Pancreas (tissue), 10 donors: ENCODE results near the gene TARBP1. TPM values are rescaled to one million over a fixed set of nuclear protein-coding genes. Genes with fewer than 3 reads are reported as not detected.

Experiments used
- ATAC-seq, 4 donors: fragments of 200-7000 bp; cut with Tn5 transposase; one replicate each; pipeline versions ENCODE4 v1.8.0 to v1.9.1; 2020; ENCODE audit warnings: mild to moderate bottlenecking in 4 of 4, moderate library complexity in 4 of 4
- DNase-seq, 6 donors: peaks; one replicate each; pipeline ENCODE4 v3.0.0-alpha.2; 2020
- FAIRE-seq: peaks from 2 replicates; lab custom pipeline; 2012; peaks lifted over from hg19 to GRCh38; lab: Jason Lieb, UNC
- H3K27ac ChIP-seq, 4 donors: fragments of 200-600 bp; sonication (generic); 1 replicate in 3 of 4; 2 replicates in 1 of 4; pipeline versions ENCODE4 v1.5.0 to v1.8.0; 2020
- H3K27me3 ChIP-seq, 4 donors: fragments of 200-600 bp; one replicate each; pipeline ENCODE4 v1.8.0; 2021
- H3K36me3 ChIP-seq, 3 donors: fragments of 200-600 bp; sonication (generic) in 1 of 3; one replicate each; pipeline versions ENCODE4 v1.5.0 to v1.8.0; 2020 to 2021
- H3K4me1 ChIP-seq, 3 donors: fragments of 200-600 bp; one replicate each; pipeline ENCODE4 v1.8.0; 2021
- H3K4me3 ChIP-seq, 4 donors: fragments of 200-600 bp; sonication (generic) in 2 of 4; one replicate each; pipeline versions ENCODE4 v1.5.0 to v1.8.0; 2020 to 2021
- H3K9me3 ChIP-seq, 4 donors: fragments of 200-600 bp; one replicate each; pipeline ENCODE4 v1.8.0; 2021
- CTCF ChIP-seq, 4 donors: fragments of 200-600 bp; sonication (generic) in 3 of 4; IDR thresholded peaks; one replicate each; pipeline versions ENCODE4 v1.5.0 to v1.8.0; 2021; ENCODE audit warnings: antibody characterized with exemption in 4 of 4
- WGBS, 2 donors: extraction: QIAGEN DNeasy Blood & Tissue Kit; methylation state at CpG; one replicate each; pipeline ENCODE4 v1.1.7; 2013; 5-methylcytosine and 5-hydroxymethylcytosine counted together
- intact Hi-C, 3 donors: fragments of 100-400 bp; cut with DNase I; formaldehyde crosslinking; loops; one replicate each; pipeline versions ENCODE4 v1.11.1 to v1.14.2; 2022
- polyA plus RNA-seq, 2 donors: library from polyadenylated mRNA; stranded (reverse); fragments of 200-250 nt; gene quantifications; one replicate each; pipeline ENCODE4 v1.2.3, GENCODE V29; 2013
- total RNA-seq, 6 donors: library from RNA; stranded (reverse); fragmentation: NEBNext Ultra II Directional in 4 of 6; extraction: Animal tissue kit (Norgen Biotek cat#: 25700) in 4 of 6; gene quantifications; one replicate each; pipeline versions ENCODE4 v1.2.1 to v1.2.4, GENCODE V29; 2021 to 2023
- donor health status: healthy with polysubstance abuse.
- donor health status: DM: no; HTN: no; CAD: no; lungs with moderate emphysema.
- donor health status: DM: no; HTN: no; CAD: no.
- donor health status: control.
- donor health status: control.
- donor health status: Bipolar disorder and iron deficiency.
- donor health status: DM: yes; HTN: yes; CAD: no.
- donor health status: DM: no; HTN: no; CAD: no.
- donor health status: DM: no; HTN: no; CAD: no.
- donor health status: DM: yes; HTN: yes; CAD: no.

The TARBP1 gene
- total and polyA plus RNA-seq, 8 donors = 11.0 to 52.2 (median 14.4) TPM

- WGBS, 2 donors = 93 to 97% methylated on average over 9 of the region's 9 CpGs
- FAIRE-seq (no peak), DNase-seq (no peak), ATAC-seq (no peak)
- Histone ChIP-seq H3K36me3 (peaks cover 0 to 25% (median 0%) of the 10 kb centered on the region in 3 donors), H3K27ac (no peak overlapping the region), H3K9me3 (no peaks in the 10 kb centered on the region), H3K4me3 (no peak overlapping the region), H3K4me1 (no peaks in the 10 kb centered on the region), H3K27me3 (no peaks in the 10 kb centered on the region)
- intact Hi-C loops = no loop called here
- TF ChIP-seq CTCF (IDR thresholded peaks at IDR 0.05) = no peak
These were observed 70.2 kb downstream of the TARBP1 start for GRCh38 chr1:234408757-234409156.

DNA sequence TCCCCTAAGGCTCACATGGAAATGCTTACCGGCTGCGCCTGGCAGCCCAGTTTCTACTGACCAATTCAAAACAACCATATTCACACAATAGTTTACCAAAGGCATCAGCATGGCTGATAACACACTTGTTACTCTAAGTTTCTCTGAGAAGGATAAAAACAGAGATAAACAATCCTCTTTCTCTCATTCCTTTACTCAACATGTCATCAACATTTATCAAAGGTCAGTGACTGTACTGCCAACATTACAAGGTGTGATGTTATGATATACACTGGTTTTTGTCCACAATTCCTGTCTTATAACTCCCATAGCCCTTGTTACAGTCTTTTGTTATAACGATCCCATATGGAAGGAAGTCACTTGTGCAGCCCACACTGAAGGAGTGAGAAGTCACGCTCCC is 72.1 kb downstream of the TARBP1 start:
- no peak for TF ChIP-seq CTCF (IDR thresholded peaks at IDR 0.05)

DNA sequence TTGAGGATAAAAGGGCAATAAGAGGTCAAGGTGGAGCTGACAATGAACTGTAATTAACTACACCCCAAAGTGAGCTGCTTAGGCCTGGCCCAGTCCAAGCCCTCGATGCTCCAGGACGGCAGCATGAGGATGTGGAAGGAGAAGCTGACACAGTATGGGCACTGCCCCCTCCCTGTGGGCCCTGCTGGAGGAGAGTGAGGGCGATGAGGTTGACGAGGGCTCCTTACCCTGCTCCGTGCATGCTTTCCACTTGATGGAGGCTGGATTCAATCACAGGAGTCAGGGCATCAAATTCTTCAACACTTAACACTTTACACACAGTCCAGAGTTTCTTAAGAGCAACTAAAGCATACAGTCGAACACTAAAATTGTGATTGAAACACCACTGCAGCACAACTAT is 73.3 kb downstream of the TARBP1 start:
- no peak for ATAC-seq
- intact Hi-C loops = no loop called here
- Histone ChIP-seq H3K27ac (no peak overlapping the region), H3K27me3 (no peaks in the 10 kb centered on the region), H3K9me3 (no peaks in the 10 kb centered on the region), H3K4me1 (no peaks in the 10 kb centered on the region), H3K4me3 (no peak overlapping the region), H3K36me3 (peaks cover 0 to 14% (median 0%) of the 10 kb centered on the region in 3 donors)
- no peak for FAIRE-seq
- WGBS, 2 donors = 82 to 83% methylated on average over 6 of the region's 6 CpGs
- no peak for DNase-seq
- no peak for TF ChIP-seq CTCF (IDR thresholded peaks at IDR 0.05)

More for the DNA sequence above, 72.1 kb downstream of the TARBP1 start:
- 94 to 95% methylated on average over 4 of the region's 4 CpGs for WGBS, 2 donors
- ATAC-seq = no peak
- DNase-seq = no peak
- FAIRE-seq = no peak
- Histone ChIP-seq H3K9me3 (no peaks in the 10 kb centered on the region), H3K4me1 (no peaks in the 10 kb centered on the region), H3K36me3 (peaks cover 0 to 14% (median 0%) of the 10 kb centered on the region in 3 donors), H3K4me3 (no peak overlapping the region), H3K27ac (no peak overlapping the region), H3K27me3 (no peaks in the 10 kb centered on the region)
- intact Hi-C loops = no loop called here

DNA sequence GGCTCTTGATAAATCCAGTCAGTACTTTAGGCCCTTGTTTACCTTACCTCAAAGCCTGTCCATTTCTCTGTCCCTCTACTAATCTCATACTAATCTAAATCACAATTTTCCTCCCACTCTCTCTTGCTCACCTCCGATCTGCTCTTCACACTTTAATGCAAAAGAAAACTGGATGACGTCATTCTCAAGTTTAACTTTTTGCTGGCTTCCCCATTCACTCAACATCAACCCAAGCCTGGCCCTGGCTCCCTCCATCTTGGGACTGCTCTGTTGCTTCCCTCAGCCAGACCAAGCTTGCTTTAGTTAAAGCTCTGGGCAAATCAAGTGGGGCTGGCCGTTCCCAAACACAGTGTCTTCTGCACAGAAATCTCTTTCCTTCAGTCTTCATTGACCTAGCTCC is 76.0 kb downstream of the TARBP1 start:
- 92 to 93% methylated on average over 3 of the region's 3 CpGs for WGBS, 2 donors
- no peak overlapping the region for H3K4me3 ChIP-seq
- H3K27me3 ChIP-seq = no peaks in the 10 kb centered on the region
- intact Hi-C loops = no loop called here
- no peaks in the 10 kb centered on the region for H3K4me1 ChIP-seq
- ATAC-seq (no peak), DNase-seq (no peak), FAIRE-seq (no peak)
- H3K9me3 ChIP-seq = no peaks in the 10 kb centered on the region
- no peak overlapping the region for H3K27ac ChIP-seq
- peaks cover 0 to 11% (median 0%) of the 10 kb centered on the region in 3 donors for H3K36me3 ChIP-seq
- no peak for TF ChIP-seq CTCF (IDR thresholded peaks at IDR 0.05)

DNA sequence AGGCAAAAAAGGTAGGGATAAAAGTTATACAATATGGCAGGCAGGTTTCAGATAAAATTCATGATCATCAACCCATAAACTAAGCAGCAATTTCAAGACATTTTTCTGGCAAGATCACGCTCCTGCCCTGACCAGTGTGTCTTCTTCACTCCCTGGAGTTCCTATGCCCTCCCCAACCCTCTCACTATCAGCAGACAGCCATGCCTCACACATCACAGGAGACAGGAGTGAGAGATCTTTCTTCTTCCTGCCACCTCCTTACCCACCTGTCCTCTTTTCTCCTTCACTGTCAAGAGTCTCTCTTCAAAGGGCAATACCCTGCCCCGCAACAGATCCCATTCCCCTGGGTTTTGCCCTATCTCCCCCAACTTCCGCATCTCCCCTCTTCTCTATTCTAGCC is 77.3 kb downstream of the TARBP1 start:
- WGBS, 2 donors = 95 to 97% methylated on average over 3 of the region's 3 CpGs
- Histone ChIP-seq H3K4me3 (no peak overlapping the region), H3K4me1 (no peaks in the 10 kb centered on the region), H3K9me3 (no peaks in the 10 kb centered on the region), H3K27ac (no peak overlapping the region), H3K27me3 (no peaks in the 10 kb centered on the region), H3K36me3 (peaks cover 0 to 11% (median 0%) of the 10 kb centered on the region in 3 donors)
- no peak for TF ChIP-seq CTCF (IDR thresholded peaks at IDR 0.05)
- FAIRE-seq (no peak), DNase-seq (no peak), ATAC-seq (no peak)
- intact Hi-C loops = no loop called here
